PC-3 (cell line): Measurements from ENCODE around the gene TBC1D25. TPM values are rescaled to one million over a fixed set of nuclear protein-coding genes. Genes with fewer than 3 reads are reported as not detected.

Source experiments
- ATAC-seq: fragments of 200-7000 bp; cut with Tn5 transposase; 2 replicates; pipeline ENCODE4 v1.9.1; 2020; ENCODE audit warnings: mild to moderate bottlenecking, moderate library complexity
- BruUV-seq: library from RNA; stranded (reverse); fragments of 400-500 nt; replicated peaks from 2 replicates; lab custom pipeline; 2021; lab: Mats Ljungman, UMichigan
- CTCF ChIA-PET: fragments of 300-600 bp; sonication (Branson Sonifier 250); formaldehyde crosslinking; loops from one replicate; lab custom pipeline; 2022; ENCODE audit warnings: antibody characterized with exemption; lab: Charles Lee
- POLR2A ChIA-PET: fragments of 300-600 bp; sonication (Branson Sonifier 250); formaldehyde crosslinking; loops from one replicate; lab custom pipeline; 2022; ENCODE audit warnings: antibody characterized with exemption; ENCODE audit not compliant: unreplicated experiment; lab: Charles Lee
- DNase-seq: peaks from one replicate; pipeline ENCODE4 v3.0.0-alpha.2; 2015
- H2AFZ ChIP-seq: fragments of 300-600 bp; sonication (generic); 2 replicates; pipeline ENCODE4 v1.6.0; 2016; ENCODE audit warnings: antibody characterized with exemption, low read length
- H3F3A ChIP-seq: fragments of 300-600 bp; sonication (generic); one replicate; pipeline ENCODE4 v1.6.0; 2017; ENCODE audit warnings: antibody characterized with exemption, low read length, control low read depth, mild to moderate bottlenecking; ENCODE audit not compliant: unreplicated experiment
- H3K27ac ChIP-seq: fragments of 300-600 bp; sonication (generic); 2 replicates; pipeline ENCODE4 v1.5.1; 2016; ENCODE audit warnings: mild to moderate bottlenecking, low read length
- H3K27me3 ChIP-seq: fragments of 300-600 bp; sonication (generic); 2 replicates; pipeline ENCODE4 v1.6.1; 2016; ENCODE audit warnings: low read length, mixed read lengths
- H3K36me3 ChIP-seq: fragments of 300-600 bp; sonication (generic); 2 replicates; pipeline ENCODE4 v1.6.1; 2016; ENCODE audit warnings: low read depth, mixed run types, low read length, mixed read lengths
- H3K4me1 ChIP-seq: fragments of 300-600 bp; sonication (generic); 2 replicates; pipeline ENCODE4 v1.5.1; 2016; ENCODE audit warnings: low read length; ENCODE audit not compliant: insufficient read depth
- H3K4me2 ChIP-seq: fragments of 300-600 bp; sonication (generic); 2 replicates; pipeline ENCODE4 v1.6.0; 2016; ENCODE audit warnings: low read length
- H3K4me3 ChIP-seq: fragments of 300-600 bp; sonication (generic); 2 replicates; pipeline ENCODE4 v1.5.1; 2016; ENCODE audit warnings: mild to moderate bottlenecking, low read length, mixed read lengths
- H3K79me2 ChIP-seq: fragments of 300-600 bp; sonication (generic); 2 replicates; pipeline ENCODE4 v1.6.1; 2017; ENCODE audit warnings: low read length, mixed read lengths
- H3K9ac ChIP-seq: fragments of 300-600 bp; sonication (generic); 2 replicates; pipeline ENCODE4 v1.6.0; 2016; ENCODE audit warnings: mild to moderate bottlenecking, low read length
- H3K9me2 ChIP-seq: fragments of 300-600 bp; sonication (generic); replicated peaks from 2 replicates; pipeline ENCODE4 v1.6.1; 2016; ENCODE audit warnings: mixed run types, low read length, mixed read lengths
- H3K9me3 ChIP-seq: fragments of 300-600 bp; sonication (generic); 2 replicates; pipeline ENCODE4 v1.6.1; 2016; ENCODE audit warnings: low read length, mixed read lengths
- H4K20me1 ChIP-seq: fragments of 300-600 bp; sonication (generic); 2 replicates; pipeline ENCODE4 v1.6.1; 2016; ENCODE audit warnings: low read length, mixed read lengths
- EZH2 ChIP-seq: fragments of 300-600 bp; sonication (generic); IDR thresholded peaks from one replicate; pipeline ENCODE4 v1.6.1; 2017; ENCODE audit warnings: antibody characterized with exemption, mild to moderate bottlenecking, low read length; ENCODE audit not compliant: unreplicated experiment
- EZH2phosphoT487 ChIP-seq: fragments of 300-600 bp; sonication (generic); IDR thresholded peaks from 2 replicates; pipeline ENCODE4 v1.6.1; 2018; ENCODE audit warnings: mild to moderate bottlenecking, antibody characterized with exemption, low read length, borderline replicate concordance
- intact Hi-C: fragments of 100-400 bp; cut with micrococcal nuclease; formaldehyde crosslinking; loops from 2 replicates; pipeline ENCODE4 v1.9.0; 2023
- total RNA-seq: library from RNA; depleted of rRNA; stranded (reverse); fragments of >200 nt; gene quantifications from 2 replicates; pipeline ENCODE4 v1.2.3, GENCODE V29; 2014
- TF ChIP-seq, protein P1 (sequence below): fragments of 300-600 bp; sonication (generic); conservative IDR thresholded peaks from 2 replicates; pipeline ENCODE4 v1.5.1; 2017; ENCODE audit warnings: antibody characterized with exemption, low read depth, mild to moderate bottlenecking, low read length

TBC1D25 gene
- total RNA-seq, 1 experiment from 2014 or later = 11.3 TPM

DNA sequence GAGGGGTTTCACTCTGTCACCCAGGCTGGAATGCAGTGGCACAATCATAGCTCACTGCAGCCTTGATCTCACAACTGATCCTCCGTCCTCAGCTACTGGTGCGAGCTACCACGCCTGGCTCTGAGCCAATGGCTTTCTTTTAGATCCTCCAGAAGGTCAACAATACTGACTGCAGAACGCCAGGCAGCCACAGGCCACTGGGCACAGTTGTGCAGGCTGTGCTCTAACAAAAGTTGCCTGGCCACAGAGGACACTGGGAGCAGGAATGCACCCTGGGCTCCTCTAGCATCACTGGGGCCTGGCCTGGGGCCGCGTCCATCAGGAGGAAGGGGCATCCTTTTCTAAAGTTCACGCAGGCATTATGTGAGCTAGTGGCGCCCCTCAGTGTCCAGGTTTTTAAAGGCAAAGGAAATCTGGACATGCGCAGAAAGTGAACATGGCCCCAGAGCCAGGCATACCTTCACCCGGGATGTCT is 45.6 kb upstream of the TBC1D25 start:
- no peak overlapping the region for H3K4me3 ChIP-seq
- no peaks in the 10 kb centered on the region for H3K9me3 ChIP-seq
- no TSS peak for BruUV-seq
- no peaks in the 10 kb centered on the region for H3K27me3 ChIP-seq
- ATAC-seq (no peak), DNase-seq (peak; percentile 48)
- H4K20me1 ChIP-seq = no peaks in the 10 kb centered on the region
- H3F3A ChIP-seq = peaks cover 8% of the 10 kb centered on the region
- no peak overlapping the region for H2AFZ ChIP-seq
- ChIA-PET CTCF (interaction anchor here (0.6 to 1.4 kb wide), 3 partner anchors 11 to 411 kb away, joined by 3 to 4 read pairs (median 4); no protein-coding TSS in a partner anchor), POLR2A (no interaction called here)
- H3K4me1 ChIP-seq = peaks cover 49% of the 10 kb centered on the region
- H3K9ac ChIP-seq = no peak overlapping the region
- no peaks in the 10 kb centered on the region for H3K9me2 ChIP-seq
- intact Hi-C loops = loop anchor here (1.0 kb wide), 1 partner anchor 411 kb away; no protein-coding TSS in a partner anchor
- TF ChIP-seq, protein P1, sequence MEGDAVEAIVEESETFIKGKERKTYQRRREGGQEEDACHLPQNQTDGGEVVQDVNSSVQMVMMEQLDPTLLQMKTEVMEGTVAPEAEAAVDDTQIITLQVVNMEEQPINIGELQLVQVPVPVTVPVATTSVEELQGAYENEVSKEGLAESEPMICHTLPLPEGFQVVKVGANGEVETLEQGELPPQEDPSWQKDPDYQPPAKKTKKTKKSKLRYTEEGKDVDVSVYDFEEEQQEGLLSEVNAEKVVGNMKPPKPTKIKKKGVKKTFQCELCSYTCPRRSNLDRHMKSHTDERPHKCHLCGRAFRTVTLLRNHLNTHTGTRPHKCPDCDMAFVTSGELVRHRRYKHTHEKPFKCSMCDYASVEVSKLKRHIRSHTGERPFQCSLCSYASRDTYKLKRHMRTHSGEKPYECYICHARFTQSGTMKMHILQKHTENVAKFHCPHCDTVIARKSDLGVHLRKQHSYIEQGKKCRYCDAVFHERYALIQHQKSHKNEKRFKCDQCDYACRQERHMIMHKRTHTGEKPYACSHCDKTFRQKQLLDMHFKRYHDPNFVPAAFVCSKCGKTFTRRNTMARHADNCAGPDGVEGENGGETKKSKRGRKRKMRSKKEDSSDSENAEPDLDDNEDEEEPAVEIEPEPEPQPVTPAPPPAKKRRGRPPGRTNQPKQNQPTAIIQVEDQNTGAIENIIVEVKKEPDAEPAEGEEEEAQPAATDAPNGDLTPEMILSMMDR = peak; percentile 59
- no peak for TF ChIP-seq EZH2phosphoT487
- H3K79me2 ChIP-seq = no peaks in the 10 kb centered on the region
- no peak overlapping the region for H3K27ac ChIP-seq
- H3K4me2 ChIP-seq = no peak overlapping the region
- no peaks in the 10 kb centered on the region for H3K36me3 ChIP-seq

DNA sequence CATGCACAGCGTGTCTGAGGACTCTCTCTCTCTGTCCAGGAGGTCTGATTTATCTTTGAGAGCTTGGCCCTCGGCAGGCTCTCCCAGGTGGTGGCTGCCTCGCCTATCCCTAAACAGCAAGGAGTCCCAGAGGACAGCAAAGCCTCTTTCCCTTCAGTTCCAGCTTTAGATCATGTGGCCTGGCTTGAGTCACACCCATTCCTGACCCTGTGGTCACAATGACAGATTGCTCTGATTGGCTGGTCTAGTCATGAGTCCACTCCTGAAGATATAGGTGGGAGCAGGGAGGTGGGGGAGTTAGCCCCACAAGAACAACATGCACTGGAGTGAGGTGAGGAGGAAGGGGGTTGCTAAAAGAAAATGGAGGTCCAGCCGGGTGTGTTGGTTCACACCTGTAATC is 42.9 kb upstream of the TBC1D25 start:
- Histone ChIP-seq H3K27ac (no peak overlapping the region), H3F3A (peaks cover 8% of the 10 kb centered on the region), H3K9me2 (no peaks in the 10 kb centered on the region), H3K4me3 (no peak overlapping the region), H3K36me3 (no peaks in the 10 kb centered on the region), H3K27me3 (no peaks in the 10 kb centered on the region), H3K4me1 (peaks cover 31% of the 10 kb centered on the region), H3K4me2 (no peak overlapping the region), H3K9ac (no peak overlapping the region), H3K79me2 (no peaks in the 10 kb centered on the region), H3K9me3 (no peaks in the 10 kb centered on the region), H2AFZ (no peak overlapping the region), H4K20me1 (no peaks in the 10 kb centered on the region)
- ATAC-seq (no peak), DNase-seq (peak; percentile 22)
- TF ChIP-seq EZH2 = no peak
- no peak for TF ChIP-seq EZH2phosphoT487
- TF ChIP-seq, protein P1 = no peak
- intact Hi-C loops = no loop called here
- ChIA-PET POLR2A (no interaction called here), CTCF (no interaction called here)
- BruUV-seq = no TSS peak

DNA sequence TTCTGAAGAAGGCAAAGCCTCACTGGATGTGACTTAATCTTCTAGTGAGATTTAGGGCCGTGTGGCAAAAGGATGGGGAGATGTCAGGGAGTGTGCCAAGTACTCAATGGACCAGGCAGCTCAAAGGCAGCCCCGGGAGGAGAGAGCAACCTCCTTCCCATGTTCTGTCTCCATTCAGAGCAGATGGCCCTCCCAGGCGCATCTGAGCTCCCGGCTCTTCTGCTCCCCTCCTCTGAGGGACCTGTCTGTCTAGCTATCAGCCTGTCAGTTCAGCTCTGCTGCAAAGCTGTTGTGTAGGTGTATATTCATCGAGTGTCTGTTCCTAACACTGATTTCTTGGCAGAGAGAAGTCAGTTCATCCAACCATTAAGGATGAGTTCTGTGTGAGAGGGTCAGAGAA is 41.6 kb upstream of the TBC1D25 start:
- Histone ChIP-seq H3K79me2 (no peaks in the 10 kb centered on the region), H3K36me3 (no peaks in the 10 kb centered on the region), H3K9ac (peak overlapping the region; percentile 58), H3F3A (peaks cover 8% of the 10 kb centered on the region), H4K20me1 (no peaks in the 10 kb centered on the region), H3K4me1 (peaks cover 20% of the 10 kb centered on the region), H3K27me3 (no peaks in the 10 kb centered on the region), H3K27ac (peak overlapping the region; percentile 90), H3K4me2 (peak overlapping the region; percentile 40), H3K4me3 (no peak overlapping the region), H3K9me2 (no peaks in the 10 kb centered on the region), H2AFZ (no peak overlapping the region; the same call in none of the 2 replicates), H3K9me3 (no peaks in the 10 kb centered on the region)
- DNase-seq = no peak
- ChIA-PET POLR2A (no interaction called here), CTCF (no interaction called here)
- TF ChIP-seq EZH2 (no peak), EZH2phosphoT487 (no peak)
- TSS peak; percentile 86 for BruUV-seq
- intact Hi-C loops = no loop called here
- no peak; the same call in 1 of the 2 replicates for ATAC-seq
